Stimulated activated CD4-positive, alpha-beta T cell treated with anti-CD3 and anti-CD28 coated beads, Interleukin-1b, Interleukin-23, amount 100 ng/mL, for 4 hours (primary cell): ENCODE results near the gene TMEM45B.
"Not testable (repeated sequence)": the region's sequence is repeated elsewhere in the genome, so short reads cannot be mapped to it uniquely, and the experiment has no call there.

Source experiments
- DNase-seq, 2 donors: peaks; one replicate each; pipeline ENCODE4 v3.0.0-alpha.2; 2020; ENCODE audit warnings: low read depth in 2 of 2

TMEM45B gene

DNA sequence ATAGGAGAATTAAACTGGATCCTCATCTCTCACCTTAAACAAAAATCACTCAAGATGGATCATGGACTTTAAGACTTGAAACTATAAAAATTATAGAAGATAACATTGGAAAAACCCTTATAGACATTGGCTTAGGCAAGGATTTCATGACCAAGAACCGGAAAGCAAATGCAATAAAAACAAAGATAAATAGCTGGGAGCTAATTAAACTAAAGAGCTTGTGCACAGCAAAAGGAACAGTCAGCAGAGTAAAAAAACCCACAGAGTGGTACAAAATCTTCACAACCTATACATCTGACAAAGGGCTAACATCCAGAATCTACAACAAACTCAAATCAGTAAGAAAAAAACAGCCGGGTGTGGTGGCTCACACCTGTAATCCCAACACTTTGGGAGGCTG lies 7.4 kb upstream of the TMEM45B start:
- not testable (repeated sequence) for DNase-seq

DNA sequence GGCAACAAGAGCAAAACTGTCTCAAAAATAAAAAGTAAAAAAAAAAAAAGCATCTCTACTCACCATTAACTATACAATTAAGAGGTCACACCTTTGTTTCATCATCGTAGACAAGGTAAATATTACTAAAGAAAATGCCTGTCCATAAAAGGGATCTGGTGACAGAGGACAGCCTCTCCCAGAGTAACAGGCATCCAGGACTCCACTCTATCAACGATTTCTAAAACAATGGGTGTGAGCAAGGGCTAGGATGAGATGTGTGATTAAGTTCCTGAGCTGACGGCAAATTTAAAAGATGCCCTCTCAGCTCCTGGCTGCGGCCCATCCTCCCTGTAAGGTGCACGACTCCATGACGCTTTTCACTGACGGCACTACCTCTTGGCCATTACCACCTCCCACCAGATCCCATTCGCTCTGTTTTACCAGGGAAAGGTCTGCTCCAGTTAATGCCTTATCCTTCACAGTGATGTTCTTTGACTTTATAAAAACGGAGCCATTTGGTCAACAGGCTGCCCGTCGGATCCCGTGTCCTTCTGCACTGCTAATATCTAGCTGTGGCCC lies 2.3 kb upstream of the TMEM45B start:
- DNase-seq, result no peak

DNA sequence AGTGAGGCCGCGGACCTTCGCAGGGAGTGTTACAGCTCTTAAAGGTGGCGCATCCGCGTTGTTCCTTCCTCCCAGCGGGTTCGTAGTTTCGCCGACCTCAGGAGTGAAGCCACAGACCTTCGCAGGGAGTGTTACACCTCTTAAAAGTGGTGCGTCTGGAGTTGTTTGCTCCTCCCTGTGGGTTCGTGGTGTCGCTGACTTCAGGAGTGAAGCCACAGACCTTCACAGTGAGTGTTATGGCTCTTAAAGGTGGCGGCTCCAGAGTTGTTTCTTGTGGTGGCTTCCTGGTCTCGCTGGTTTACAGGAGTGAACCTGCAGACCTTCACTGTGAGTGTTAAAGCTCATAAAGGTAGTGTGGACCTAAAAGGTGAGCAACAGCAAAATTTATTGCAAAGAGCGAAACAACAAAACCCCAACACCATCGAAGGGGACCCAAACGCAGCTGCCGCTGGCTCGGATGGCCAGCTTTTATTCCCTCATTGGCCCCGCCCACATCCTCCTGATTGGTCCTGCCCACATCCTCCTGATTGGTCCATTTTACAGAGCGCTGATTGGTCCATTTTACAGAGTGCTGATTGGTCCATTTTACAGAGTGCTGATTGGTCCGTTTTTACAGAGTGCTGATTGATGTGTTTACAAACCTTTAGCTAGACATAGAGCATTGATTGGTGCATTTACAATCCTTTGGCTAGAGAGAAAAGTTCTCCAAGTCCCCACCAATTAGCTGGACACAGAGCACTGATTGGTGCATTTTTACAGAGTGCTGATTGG lies 1.2 kb upstream of the TMEM45B start:
- peak; percentile 60 to 64 for DNase-seq

DNA sequence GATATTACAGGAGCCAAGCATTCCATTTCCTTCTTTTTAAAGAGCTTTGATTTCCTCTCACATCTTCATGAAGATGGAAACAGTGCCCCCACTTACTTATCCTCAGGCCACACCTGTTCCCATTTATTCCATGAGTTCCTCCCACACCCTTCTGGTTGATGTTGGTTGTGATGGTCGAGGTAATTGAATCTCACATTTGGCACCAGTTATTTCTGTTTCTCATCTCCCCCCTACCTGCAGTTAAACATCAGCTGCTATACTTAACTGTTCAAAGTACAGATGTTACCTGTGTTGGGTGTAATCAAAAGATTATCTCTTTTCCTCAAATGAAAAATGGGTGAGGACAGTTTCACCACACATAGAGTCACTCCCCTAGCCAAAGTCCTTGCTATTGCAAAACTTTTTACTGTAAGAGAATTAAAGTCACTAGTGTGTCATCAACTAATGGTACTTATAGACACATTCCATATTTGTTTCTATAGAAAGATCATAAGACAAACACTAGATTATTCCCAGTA lies 1.9 kb downstream of the TMEM45B start:
- no peak for DNase-seq

DNA sequence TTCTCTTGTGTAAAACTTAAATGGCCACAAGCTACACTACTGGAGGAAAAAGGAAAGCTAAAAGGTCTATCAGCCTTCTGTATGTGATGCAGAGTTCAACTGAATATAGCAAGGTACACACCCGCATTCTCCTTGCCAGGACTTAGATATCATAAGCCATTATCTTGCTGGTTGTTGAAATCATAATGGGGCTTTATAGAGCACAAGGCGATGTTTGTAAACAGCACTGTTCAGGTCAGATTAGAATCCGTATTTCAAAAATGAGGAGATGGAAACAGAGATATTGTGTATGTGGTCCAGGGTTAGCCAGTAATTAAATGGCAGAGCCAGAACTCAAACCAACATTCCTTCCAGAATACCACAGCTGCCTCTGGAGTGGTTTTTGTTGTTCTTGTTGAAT lies 2.6 kb downstream of the TMEM45B start:
- not testable (repeated sequence) for DNase-seq

DNA sequence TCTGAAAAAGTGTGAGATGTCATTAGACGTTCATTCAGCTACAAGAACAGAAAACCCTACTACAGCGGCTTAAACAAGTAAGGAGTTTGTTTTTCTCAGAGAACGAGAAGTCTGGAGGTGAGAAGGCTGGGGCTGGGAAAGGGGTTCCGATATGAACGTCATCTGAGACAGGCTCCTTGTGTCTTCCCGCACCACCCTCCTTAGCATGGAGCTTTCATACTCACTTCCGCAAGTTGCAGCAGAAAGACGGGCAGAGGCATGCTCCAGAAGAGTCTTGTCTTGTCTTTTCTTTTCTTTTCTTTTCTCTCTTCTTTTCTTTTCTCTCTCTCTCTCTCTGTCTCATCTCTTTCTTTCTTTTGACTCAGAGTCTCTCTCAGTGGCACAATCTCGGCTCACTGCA lies 3.6 kb downstream of the TMEM45B start:
- DNase-seq, result no peak

DNA sequence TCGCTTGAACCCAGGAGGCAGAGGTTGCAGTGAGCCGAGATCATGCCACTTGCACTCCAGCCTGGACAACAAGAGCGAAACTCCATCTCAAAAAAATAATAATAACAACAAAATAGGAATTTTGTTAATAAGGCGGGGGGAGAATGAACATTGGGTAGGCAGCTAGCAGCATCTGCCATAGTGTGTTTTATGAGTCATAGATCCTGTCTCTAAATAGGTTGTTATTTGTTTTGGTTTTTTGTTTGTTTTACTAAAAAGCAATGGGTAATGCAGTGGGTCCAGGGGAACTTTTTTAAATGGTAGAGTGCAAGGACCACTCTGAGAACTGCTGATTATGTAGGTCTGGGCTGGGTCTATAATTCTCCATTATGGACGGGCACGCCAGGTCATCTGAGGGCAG lies 4.6 kb downstream of the TMEM45B start:
- DNase-seq, result not testable (repeated sequence)

DNA sequence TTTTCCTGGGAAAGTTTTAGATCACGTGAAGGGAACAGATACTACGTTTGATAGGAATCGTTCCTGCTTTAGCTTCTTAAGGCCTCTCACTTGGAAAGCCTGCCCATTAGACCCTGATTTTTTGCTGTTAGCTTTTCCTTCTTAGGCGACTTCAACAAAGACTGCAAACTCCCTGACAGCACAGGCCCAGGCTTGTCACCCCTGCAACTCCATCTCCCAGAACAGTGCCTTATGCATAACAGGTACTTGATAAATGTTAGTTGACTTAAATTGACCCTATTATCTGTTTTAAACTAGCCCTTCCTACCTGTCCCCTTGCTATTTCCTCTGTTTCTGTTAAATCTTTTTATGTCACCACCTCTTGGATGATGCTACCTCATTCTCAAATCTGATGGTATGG lies 7.6 kb downstream of the TMEM45B start:
- not testable (repeated sequence) for DNase-seq

DNA sequence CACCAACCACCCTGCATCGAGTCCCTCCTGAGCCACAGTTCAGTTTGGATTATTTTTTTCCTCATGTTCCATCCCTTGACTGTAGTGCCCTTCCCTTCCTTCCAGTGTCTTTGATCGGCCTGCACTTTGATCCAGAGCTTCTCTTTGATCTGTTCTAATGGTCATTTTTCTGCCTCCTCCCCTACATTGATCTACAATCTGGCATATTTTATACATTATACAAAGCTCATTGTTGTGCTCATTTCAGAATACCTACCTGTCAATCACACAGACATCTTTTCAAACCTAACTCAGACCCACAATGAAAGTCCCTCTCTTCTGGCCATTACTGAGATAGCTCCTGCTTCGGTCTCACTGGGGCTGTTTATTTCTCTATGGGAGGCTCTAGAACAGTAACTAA lies 8.2 kb downstream of the TMEM45B start:
- not testable (repeated sequence) for DNase-seq

DNA sequence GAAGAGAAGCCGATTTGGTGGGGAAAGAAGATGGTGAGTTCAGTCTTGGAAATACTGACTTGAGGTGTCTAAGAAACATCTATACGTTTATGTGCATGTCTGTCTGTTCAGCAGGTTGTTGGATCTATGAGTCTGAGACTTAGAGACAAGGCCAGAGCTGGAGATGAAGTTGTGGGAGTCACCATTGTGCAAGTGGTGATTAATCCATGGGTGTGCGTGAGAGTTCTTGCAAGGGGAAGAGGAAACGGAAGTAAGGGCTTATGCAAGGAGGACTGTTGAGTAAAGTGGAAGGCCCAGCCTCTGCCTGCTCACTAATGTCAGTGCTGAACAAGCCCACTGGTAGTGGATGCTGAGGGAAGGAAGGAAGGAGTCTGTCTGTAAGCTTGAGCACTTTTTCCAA lies 9.7 kb downstream of the TMEM45B start:
- DNase-seq, result no peak

DNA sequence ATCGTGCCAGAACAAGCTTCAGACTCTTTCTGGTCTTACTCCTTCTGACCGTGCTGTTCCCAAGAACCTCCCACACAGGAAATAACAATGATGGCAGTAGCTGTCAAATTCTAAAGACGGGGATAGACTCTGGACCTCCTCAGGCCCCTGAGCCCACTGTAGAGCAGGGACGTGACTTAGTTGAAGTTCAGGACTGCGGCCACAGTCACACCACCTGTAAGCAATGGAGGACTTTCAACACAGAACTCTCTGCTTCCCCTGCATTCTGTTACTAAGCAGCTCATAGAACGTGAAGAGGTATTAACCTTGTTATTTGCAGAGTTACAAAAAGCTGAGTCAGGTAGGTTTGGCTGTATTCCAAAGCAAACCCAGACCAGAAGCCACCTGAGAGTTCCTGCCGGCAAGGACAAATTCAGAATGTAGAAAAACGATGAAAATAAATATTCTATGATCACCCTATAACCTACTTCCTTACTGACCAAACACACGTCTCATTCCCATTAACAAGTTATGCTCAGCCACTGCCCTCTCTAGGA lies 12.7 kb downstream of the TMEM45B start:
- no peak for DNase-seq

DNA sequence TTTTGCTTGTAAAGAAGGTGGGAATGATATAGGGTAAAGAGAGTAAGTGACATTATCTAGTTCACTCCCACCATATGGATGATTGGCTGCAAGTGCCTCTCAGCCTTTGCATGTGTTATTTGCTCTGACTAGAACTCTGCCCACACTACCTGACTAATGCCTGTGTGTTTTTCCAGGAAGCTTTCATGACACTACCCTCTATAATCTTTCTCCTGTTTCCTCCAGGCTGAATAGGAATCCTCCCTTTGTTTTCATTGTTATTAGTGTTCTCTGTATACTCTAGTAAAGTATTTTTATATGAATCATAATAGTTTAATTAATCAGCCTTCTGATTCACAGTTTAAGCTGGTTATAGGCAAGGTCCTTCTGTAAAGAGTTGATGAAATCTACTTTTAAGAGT lies 13.8 kb downstream of the TMEM45B start:
- not testable (repeated sequence) for DNase-seq

DNA sequence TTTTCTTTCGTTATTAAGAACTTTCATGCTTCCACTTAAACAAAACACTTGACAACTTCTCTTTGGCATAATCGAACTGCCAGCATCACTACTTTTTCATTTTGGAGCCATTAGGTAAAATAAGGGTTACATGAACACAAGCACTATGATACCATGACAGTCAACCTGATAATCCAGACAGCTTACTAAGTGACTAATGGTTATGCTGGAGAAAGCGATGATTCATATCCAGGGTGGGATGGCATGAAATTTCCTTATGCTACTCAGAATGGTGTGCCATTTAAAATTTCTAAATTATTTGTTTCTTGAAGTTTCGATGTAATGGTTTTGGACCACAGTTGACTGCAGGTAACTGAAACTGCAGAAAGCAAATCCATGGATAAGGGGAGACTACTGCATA lies 15.6 kb downstream of the TMEM45B start:
- not testable (repeated sequence) for DNase-seq

DNA sequence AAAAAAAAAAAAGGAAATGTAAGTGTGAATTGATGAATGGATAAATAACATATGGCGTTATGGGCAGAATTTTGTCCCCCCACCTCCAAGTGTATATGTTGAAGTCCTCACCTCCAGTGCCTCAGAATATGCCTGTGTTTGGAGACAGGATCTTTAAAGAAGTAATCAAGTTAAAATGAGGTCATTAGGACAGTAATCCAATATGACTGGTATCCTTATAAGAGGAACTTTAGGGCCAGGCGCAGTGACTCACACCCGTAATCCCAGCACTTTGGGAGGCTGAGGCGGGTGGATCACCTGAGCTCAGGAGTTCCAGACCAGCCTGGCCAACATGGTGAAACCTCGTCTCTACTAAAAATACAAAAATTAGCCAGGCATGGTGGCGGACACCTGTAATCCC lies 17.6 kb downstream of the TMEM45B start:
- DNase-seq, result not testable (repeated sequence)

DNA sequence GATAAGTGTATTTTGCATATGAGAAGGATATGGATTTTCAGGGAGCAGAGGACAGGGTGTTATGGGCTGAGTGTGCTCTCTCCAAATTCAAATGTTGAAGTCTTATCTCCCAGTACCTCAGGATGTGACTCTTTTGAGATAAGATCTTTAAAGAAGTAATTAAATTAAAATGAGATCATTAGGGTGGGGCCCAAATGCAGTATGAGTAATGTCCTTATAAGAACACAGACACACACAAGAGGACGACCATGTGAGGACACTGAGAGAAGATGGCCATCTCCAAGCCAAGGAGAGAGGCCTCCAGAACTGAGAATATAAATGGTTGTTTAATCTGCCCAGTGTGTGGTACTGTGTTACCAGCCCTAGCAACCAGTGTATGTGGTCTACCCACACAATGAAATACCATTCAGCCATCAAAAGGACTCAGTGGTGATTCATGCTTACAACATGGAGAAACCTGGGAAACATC lies 20.8 kb downstream of the TMEM45B start:
- DNase-seq, result not testable (repeated sequence)

DNA sequence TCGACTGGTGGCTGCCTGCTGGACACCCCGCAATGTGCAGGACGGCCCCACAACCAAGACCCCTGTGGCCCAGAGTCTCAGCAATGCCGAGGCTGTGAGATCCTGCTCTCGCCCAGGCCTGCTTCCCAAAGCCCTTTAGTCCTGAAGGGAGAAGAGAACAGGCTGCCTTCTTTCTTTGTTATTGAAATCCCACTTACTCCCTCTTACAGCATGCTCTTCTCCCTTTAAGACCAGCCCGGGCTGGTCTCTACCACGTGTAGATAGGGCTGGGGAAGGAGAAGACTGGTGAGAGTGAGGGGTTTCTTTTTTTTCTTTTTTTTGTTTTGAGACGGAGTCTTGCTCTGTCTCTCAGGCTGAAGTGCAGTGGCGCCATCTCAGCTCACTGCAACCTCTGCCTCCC lies 21.3 kb downstream of the TMEM45B start:
- no peak for DNase-seq

DNA sequence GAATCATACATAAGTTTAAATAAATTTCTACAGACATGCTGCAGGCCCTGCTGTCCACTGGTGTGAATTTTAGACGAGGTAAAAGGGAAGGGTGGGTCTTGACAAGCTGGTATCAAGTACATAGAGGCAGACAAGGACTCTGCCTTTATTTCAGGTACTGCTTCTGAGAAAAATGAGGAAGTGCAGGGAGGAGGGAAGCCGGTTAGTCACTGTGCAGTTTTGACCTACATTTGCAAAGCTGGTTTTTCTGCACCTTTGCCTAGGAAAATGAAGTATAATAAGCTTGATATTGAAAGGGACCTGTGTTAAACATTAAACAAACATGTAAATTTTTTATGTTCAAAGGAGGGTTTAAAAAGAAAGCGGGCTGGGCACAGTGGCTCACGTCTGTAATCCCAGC lies 24.6 kb downstream of the TMEM45B start:
- no peak for DNase-seq

DNA sequence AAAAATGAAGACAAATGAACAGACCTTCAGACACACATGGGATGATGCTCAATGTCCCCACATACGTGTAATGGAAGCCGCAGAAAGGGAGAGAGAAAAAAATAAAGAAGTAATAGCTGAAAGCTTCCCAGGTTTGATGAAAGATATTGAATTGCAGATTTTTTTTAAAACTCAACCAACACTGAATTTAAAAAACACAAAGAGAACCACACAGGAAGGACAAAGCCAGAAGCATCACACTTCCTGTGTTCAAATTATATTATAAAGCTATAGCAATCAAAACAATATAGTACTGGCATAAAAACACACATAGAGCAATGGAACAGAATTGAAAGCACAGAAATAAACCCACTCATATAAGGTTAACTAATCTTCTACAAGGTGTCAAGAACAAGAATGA lies 26.5 kb downstream of the TMEM45B start:
- no peak for DNase-seq

DNA sequence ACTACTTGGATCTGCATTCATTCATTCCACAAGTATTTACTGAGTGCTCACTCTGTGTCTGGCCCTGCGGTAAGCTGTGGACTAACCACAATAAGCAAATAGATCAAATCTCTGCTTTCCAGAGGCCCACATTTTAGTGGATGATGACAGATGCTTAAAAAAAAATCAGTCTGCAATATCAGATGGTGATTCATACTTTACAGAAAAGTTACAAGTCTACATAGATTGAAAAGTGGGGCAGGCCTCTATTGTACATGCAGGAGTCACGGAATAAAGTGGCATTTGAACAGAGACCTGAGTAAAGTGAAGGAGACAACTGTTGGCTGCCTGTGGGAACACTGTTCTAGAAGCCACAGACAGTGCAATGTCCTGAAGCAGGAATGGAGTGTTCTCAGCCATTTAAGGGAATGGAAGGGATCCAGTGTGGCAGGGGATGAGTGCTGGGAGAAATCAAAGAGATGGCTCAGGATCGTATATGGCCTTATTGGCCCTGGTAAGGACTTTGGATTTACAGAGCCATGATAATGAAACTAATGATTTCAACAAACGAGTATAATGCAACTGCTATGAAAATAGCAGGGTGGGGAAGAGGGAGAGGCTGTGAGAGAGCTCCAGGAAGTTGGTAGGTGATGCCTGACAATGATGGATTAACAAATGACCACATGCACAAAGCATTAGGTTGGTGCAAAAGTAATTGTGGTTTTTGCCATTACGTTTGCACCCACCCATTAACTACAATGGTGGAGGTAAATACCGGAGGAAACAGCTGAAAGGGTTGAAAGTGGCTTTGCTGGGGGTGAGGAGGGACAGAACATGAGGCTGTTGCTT lies 31.1 kb downstream of the TMEM45B start:
- DNase-seq, result no peak

DNA sequence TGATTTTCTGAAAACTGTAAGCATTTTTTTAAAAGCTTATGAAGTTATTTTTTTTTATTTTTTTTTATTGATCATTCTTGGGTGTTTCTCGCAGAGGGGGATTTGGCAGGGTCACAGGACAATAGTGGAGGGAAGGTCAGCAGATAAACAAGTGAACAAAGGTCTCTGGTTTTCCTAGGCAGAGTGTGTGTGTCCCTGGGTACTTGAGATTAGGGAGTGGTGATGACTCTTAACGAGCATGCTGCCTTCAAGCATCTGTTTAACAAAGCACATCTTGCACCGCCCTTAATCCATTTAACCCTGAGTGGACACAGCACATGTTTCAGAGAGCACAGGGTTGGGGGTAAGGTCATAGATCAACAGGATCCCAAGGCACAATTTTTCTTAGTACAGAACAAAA lies 31.7 kb downstream of the TMEM45B start:
- not testable (repeated sequence) for DNase-seq

DNA sequence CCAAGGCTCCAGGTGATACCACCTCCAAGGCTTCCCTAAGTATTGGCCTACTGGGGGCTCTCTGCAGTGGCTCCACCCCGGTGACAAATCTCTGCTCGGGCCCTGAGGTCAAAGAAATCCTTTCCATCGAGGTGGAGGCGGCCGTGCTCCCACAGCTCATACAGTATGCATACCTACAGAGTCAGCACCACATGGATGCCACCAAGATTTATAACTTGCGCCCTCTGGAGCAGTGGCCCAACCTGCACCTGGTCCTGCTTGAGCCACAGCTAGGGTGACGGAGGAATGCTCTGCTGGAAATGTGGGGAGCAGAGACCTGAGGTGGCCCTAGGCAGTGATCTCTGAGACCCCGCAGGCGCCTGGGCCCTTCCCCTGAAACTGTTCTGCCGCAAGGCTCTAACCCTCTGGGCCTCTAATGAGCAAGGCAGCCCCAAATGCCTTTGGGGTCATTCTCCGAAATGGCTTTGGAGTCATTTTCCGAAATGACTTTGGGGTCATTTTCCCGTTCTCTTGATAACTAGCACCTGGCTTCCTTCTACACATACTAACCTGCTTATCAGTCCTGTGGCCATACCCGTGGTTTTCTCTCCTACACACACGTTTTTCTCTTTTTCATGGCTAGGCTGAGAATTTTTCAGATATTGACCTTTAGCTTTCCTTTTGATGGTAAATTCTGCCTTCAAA lies 33.9 kb downstream of the TMEM45B start:
- DNase-seq, result no peak
